ENCODE results near the gene SBK3. TPM values are rescaled to one million over a fixed set of nuclear protein-coding genes. Genes with fewer than 3 reads are reported as not detected.

SBK3 gene
- polyA plus RNA-seq, 1 of the 3 experiments (the other 2 are of a cell fraction) = 0.03 TPM

GRCh38 chr19:55492362-55492944, 52.9 kb downstream of the SBK3 start:
- peaks cover 14% of the 10 kb centered on the region for H3F3A ChIP-seq (replicated peaks; ENCODE audit: insufficient read depth)
- no peak for DNase-seq
- POLR2A ChIA-PET = interaction anchor here (1.1 kb wide), 1 partner anchor 18 kb away, joined by 3 read pairs; no protein-coding TSS in a partner anchor
- no peaks in the 10 kb centered on the region for H3K27me3 ChIP-seq (ENCODE audit: insufficient read depth)
- CTCF ChIA-PET = interaction anchor here (6.3 to 15.1 kb wide), 2 partner anchors 12 to 25 kb away, joined by 31 to 162 read pairs; no protein-coding TSS in a partner anchor
- no peak overlapping the region for H2AFZ ChIP-seq (ENCODE audit: low read depth)
- TF ChIP-seq YY1 (IDR thresholded peaks at IDR 0.05; ENCODE audit: low read depth) = no peak
- TF ChIP-seq FOXJ3 (CRISPR knock-in tag; IDR thresholded peaks at IDR 0.05) = no peak
- TF ChIP-seq ZBTB33 (IDR thresholded peaks at IDR 0.05; ENCODE audit: borderline replicate concordance, low read depth) = no peak
- no peak for TF ChIP-seq REST (IDR thresholded peaks at IDR 0.05; ENCODE audit: low read depth, low read length)
- no peak for TF ChIP-seq NFIC (IDR thresholded peaks at IDR 0.05; ENCODE audit: borderline replicate concordance)
- TF ChIP-seq MAX (IDR thresholded peaks at IDR 0.05; ENCODE audit: low read depth) = no peak
- H3K9ac ChIP-seq = no peak overlapping the region
- no peaks in the 10 kb centered on the region for H3K9me2 ChIP-seq
- no peak overlapping the region for H3K27ac ChIP-seq (ENCODE audit: low read depth in 2 of 2, low read length in 1 of 2)
- H3K79me2 ChIP-seq (ENCODE audit: insufficient read depth) = no peaks in the 10 kb centered on the region
- H3K4me1 ChIP-seq (ENCODE audit: control insufficient read depth in 1 of 2, insufficient read depth in 2 of 2, low read depth in 1 of 2, low read length in 1 of 2) = peaks cover 6 to 46% of the 10 kb centered on the region in 2 experiments; a peak in 3 of 4 replicates
- H3K4me2 ChIP-seq = no peak overlapping the region
- no peaks in the 10 kb centered on the region for H4K20me1 ChIP-seq (ENCODE audit: insufficient read depth)
- no peaks in the 10 kb centered on the region for H3K36me3 ChIP-seq (replicated peaks in 1 of 2; ENCODE audit: control insufficient read depth in 1 of 2, insufficient read depth in 2 of 2, low read length in 1 of 2)
- no peak overlapping the region for H3K4me3 ChIP-seq (ENCODE audit: low read depth in 2 of 2, low read length in 1 of 2)
- 53% methylated on average over 12 of the region's 12 CpGs for WGBS (ENCODE audit: low lambda C conversion rate)
- H3K9me3 ChIP-seq = no peaks in the 10 kb centered on the region

- Histone ChIP-seq H3K79me2 (ENCODE audit: insufficient read depth) (no peaks in the 10 kb centered on the region), H3K36me3 (replicated peaks in 1 of 2; ENCODE audit: control insufficient read depth in 1 of 2, insufficient read depth in 2 of 2, low read length in 1 of 2) (no peaks in the 10 kb centered on the region), H3K9me2 (no peaks in the 10 kb centered on the region), H3K9me3 (no peaks in the 10 kb centered on the region), H3K4me2 (no peak overlapping the region), H3K4me1 (ENCODE audit: control insufficient read depth in 1 of 2, insufficient read depth in 2 of 2, low read depth in 1 of 2, low read length in 1 of 2) (peaks cover 11 to 53% of the 10 kb centered on the region in 2 experiments; a peak in 3 of 4 replicates), H2AFZ (ENCODE audit: low read depth) (no peak overlapping the region), H3K9ac (no peak overlapping the region), H4K20me1 (ENCODE audit: insufficient read depth) (no peaks in the 10 kb centered on the region), H3K27me3 (ENCODE audit: insufficient read depth) (no peaks in the 10 kb centered on the region), H3F3A (replicated peaks; ENCODE audit: insufficient read depth) (peaks cover 18% of the 10 kb centered on the region), H3K27ac (ENCODE audit: low read depth in 2 of 2, low read length in 1 of 2) (no peak overlapping the region), H3K4me3 (ENCODE audit: low read depth in 2 of 2, low read length in 1 of 2) (no peak overlapping the region)
- TF ChIP-seq FOXM1 (IDR thresholded peaks at IDR 0.05; ENCODE audit: low read depth) (no peak), ELF1 (IDR thresholded peaks at IDR 0.05) (no peak), TEAD4 (IDR thresholded peaks at IDR 0.05; ENCODE audit: borderline replicate concordance, insufficient read depth) (no peak), CHD2 (IDR thresholded peaks at IDR 0.05; ENCODE audit: low read length, partially characterized antibody) (no peak), MEF2A (IDR thresholded peaks at IDR 0.05; ENCODE audit: borderline replicate concordance, low read depth) (no peak), FOSL2 (IDR thresholded peaks at IDR 0.05; ENCODE audit: borderline replicate concordance, low read depth) (no peak)
- DNase-seq = no peak
- POLR2A ChIA-PET = interaction anchor here (1.1 to 1.8 kb wide), 3 partner anchors 12 to 18 kb away, joined by 3 to 6 read pairs (median 3); partner anchors contain the start of gene ZNF628
- 84% methylated on average over 19 of the region's 24 CpGs for WGBS (ENCODE audit: low lambda C conversion rate)
- CTCF ChIA-PET = interaction anchor here (6.3 to 15.1 kb wide), 2 partner anchors 13 to 24 kb away, joined by 31 to 162 read pairs; no protein-coding TSS in a partner anchor
Observed at GRCh38 chr19:55491546-55492360, 53.6 kb downstream of the SBK3 start.
